Liver (tissue), 3 donors: ENCODE data around the gene ZNF70.

Source experiments
- CTCF ChIP-seq: fragments of 150-350 bp; IDR thresholded peaks from 2 replicates; pipeline ENCODE4 v1.5.1; 2017; ENCODE audit warnings: improper control_type of control experiment, low read depth, low read length; ENCODE audit not compliant: missing input control
- FOXA1 ChIP-seq: IDR thresholded peaks from 2 replicates; pipeline ENCODE4 v1.6.1; 2016; ENCODE audit warnings: antibody characterized with exemption
- RXRA ChIP-seq, 2 donors: IDR thresholded peaks; 2 replicates each; pipeline ENCODE4 v1.6.1; 2017 to 2018; ENCODE audit warnings: antibody characterized with exemption in 2 of 2, mild to moderate bottlenecking in 1 of 2
- TAF1 ChIP-seq: conservative IDR thresholded peaks from 2 replicates; pipeline ENCODE4 v1.6.1; 2016; ENCODE audit warnings: antibody characterized with exemption, mild to moderate bottlenecking
- donor health status: healthy.
- donor health status: healthy.

- no peak for TF ChIP-seq RXRA (IDR thresholded peaks at IDR 0.05)
- no peak for TF ChIP-seq TAF1
- TF ChIP-seq CTCF = no peak
- no peak for TF ChIP-seq FOXA1
These were observed 25.0 kb upstream of the ZNF70 start for GRCh38 chr22:23775779-23776375.
